ACHN (cell line): Measurements from ENCODE around the gene NRG3.
"Not testable (repeated sequence)": the region's sequence is repeated elsewhere in the genome, so short reads cannot be mapped to it uniquely, and the experiment has no call there.

ENCODE experiments used
- DNase-seq: peaks from one replicate; pipeline ENCODE4 v3.0.0-alpha.2; 2015
- in situ Hi-C: cut with HindIII; loops from 2 replicates; pipeline ENCODE4 v1.10.0; 2017; ENCODE audit warnings: low sequenced_read_pairs, low pct_ligation_motif_present, low pct_unique_long_range_greater_than_20kb

NRG3 gene

DNA sequence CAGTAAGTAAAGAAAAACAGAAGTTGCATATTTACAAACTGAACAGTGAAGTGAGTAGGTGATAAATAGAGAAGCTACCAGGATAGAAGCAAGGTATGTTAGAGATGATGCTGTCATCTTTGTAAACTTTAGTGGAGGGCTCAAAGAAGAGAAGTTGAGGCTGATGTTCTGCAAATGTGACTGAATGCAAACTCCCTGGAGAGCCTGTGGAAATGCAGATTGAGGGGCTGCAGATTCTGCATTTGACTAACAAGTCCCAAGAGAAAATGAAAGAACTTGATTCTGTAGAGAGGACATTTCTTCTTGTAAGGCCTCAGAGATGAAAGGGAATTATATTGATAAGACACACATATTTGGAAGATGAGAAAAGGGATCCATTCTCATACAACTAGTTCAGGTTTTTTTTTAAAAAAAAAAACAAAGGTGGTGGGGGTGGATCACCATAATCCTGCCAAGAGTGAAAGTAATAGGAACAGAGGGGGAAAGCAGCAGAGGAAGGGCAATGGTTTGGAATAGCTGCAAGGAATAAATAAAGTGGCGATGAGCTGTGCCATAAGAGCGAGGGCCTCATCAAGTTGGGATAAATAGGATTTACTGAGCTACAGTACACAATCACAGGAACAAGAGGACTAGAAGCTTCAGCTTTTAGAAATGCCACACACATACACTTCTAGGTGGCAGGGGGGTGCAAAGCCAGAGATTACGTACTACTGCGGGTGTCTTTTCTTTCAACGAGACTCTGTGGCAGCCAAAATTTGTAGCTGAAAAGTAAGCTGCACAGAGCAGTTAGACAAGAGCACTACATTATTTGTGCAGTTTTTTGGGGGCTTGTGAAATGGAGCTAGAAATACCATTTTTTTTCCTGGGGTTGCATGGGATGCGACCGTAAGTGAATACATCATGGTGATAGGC lies 778.5 kb downstream of the NRG3 start:
- in situ Hi-C loops = no loop called here

DNA sequence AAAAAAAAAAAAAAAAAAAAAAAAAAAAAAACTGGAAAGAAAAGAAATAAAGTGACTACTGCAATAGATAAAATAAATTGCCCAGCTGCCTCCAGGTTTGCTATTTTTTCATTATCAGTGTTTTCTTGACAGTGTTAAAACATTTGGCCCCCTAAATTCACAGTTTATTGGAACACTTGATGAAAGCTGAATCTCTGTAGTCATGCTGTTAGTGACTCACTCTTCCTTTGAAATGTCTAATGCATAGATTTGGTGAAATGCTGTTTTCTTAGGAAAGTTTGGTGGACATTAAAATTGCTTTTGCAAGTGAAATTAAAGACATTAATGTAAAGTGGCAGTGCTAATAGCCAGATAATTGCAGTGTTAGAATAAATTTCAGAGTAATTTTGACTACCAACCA lies 785.2 kb downstream of the NRG3 start:
- no peak for DNase-seq
- in situ Hi-C loops = no loop called here

More for the DNA sequence above, 778.5 kb downstream of the NRG3 start:
- DNase-seq = no peak

DNA sequence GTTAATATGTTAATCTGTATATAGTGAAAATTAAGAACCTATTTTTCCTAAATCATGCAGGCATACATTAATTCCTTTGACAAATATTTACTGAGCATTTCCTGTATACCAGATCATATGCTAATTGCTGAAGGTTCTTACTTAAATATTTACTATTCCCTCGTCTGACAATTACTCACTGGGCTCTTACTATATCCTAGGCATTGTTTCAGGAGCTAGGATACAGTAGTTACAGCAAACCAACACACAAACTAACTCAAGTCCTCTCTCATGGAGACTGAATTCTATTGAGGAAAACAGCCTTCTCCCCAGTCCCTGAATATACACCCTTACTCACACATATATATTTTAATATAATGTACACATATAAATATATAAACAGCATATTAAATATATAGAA lies 786.0 kb downstream of the NRG3 start:
- no peak for DNase-seq
- in situ Hi-C loops = no loop called here

DNA sequence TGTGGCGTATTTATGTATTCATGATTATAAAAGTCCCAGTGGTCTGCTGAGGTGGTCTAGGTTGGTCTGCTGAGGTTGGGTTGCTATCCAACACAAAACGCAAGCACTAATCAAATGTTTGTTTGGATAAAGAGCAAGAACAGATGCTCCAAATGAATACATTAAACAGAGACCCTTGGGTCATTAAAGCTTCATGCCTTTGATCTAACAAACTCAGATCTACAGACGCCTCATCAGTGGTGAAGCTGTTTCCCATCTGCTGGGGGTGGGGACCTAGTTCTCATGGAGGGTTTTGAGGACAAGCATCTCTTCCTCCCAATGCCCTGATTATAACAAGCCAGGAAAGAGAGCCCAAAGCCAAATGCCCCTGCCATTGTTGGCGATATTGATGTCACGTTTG lies 786.7 kb downstream of the NRG3 start:
- in situ Hi-C loops = no loop called here
- no peak for DNase-seq

DNA sequence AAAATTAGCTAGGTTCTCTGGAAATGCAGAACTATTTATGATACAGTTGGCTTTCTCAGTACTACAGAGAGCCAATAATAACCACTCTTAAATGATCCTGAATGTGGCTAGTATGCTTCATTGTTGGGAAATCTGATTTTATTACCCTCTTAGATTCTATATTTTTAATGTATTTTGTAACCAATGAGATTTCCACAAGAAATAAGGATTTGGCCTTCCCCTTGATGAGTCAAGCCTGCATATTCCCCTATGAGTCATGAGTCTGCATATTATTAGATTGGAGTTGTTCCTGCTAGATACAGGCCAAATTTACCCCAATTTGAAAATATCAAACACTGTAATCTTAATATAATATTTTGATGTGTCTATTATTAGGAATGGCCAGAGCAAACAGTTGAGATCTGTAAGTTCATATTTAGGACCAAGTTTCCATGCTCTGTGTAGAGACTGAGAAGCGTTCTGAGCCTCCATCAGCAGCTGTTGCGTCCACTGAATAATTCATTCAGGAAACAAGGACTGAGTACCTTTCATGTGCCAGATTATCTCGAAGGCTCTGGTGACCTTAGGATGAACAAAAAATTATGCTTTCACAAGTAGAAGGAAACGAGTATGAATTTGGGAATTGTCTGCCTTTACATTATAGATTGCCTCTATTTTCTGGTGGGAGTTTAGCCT lies 793.4 kb downstream of the NRG3 start:
- in situ Hi-C loops = no loop called here

DNA sequence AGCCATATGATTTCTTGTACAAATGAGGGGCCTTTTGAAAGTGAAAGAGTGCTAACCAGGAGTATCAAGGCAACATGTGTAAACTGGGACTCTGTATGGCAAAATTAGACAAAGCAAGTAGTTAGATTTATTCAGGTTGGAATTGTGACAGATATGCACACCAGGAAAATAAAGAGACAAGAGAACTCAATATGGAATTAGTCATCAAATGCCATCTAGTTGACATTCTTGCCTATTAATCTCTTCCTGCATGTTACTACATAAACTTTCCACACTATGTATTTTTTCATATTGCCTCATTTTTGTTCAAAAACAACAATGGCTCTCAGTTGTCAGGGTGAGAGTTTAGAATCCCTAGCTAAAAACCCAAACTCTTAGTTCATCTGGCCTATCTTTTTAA lies 799.0 kb downstream of the NRG3 start:
- no peak for DNase-seq
- in situ Hi-C loops = no loop called here

More for the DNA sequence above, 793.4 kb downstream of the NRG3 start:
- DNase-seq = no peak

DNA sequence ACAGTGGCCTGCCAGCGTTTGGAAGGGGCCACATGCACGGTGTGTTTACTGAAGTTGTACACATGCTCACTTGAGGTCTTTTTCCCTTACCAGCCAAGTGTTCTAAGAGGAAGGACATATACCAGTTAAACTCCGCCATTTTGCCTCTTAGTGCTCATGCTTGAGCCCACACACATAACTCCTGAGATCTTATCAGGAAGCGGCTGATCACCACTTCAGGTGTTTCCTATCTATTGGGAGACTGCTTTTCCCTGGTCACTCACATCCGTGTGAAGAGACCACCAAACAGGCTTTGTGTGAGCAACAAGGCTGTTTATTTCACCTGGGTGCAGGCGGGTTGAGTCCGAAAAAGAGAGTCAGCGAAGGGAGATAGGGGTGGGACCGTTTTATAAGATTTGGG lies 802.9 kb downstream of the NRG3 start:
- DNase-seq, in situ Hi-C loops: not testable (repeated sequence)

DNA sequence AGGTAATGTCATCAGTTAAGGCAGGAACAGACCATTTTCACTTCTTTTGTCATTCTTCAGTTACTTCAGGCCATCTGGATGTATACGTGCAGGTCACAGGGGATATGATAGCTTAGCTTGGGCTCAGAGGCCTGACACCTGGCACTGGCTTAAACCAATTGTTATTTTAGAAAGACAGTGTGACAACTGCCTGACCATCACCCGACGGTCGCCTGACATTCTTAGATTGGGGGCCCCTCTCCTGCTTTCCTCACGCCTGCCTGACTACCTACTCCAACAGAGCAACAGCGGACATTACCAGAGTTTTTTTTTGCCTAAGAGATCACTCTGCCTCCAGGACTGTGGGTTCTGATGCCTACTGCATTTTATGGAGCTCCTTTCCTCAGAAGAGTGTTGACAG lies 803.5 kb downstream of the NRG3 start:
- DNase-seq, in situ Hi-C loops: not testable (repeated sequence)

DNA sequence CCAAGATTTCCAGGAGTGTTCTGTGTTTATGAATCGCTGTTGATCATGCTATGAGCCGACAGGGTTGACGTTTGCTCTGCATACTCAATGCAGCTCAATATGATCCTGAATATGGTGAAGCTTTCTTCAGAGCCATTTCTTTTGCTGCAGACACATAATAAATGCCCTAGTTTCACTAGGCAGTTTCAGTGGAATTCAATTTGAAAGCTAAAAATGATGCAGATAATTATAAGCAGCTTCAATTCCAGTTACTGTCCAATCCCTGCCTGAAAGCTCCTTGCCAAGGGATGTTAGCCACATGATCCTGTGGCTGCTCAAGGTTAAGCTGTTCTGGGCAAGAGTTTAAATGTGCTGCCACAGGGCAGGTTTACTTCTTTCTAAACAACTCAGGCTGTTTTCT lies 805.6 kb downstream of the NRG3 start:
- no peak for DNase-seq
- in situ Hi-C loops = no loop called here

DNA sequence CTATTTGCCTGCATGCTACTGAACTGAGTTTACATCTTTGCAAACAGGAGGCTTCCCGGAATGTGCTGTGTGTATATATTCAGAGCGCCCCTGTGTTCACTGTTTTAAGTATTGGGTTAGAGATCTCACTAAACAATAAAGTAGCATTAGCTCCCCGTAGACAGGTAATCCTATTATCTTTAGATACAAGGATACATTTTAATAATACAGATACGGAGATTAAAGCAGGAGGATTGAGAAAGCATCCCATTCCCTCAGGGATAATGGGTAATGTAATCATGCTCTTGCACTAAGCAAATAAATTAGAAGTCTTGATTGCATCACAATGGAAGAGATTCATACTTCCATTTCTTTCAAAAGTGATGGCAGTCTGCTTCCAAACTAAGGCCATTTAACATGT lies 809.0 kb downstream of the NRG3 start:
- in situ Hi-C loops = no loop called here
- no peak for DNase-seq

DNA sequence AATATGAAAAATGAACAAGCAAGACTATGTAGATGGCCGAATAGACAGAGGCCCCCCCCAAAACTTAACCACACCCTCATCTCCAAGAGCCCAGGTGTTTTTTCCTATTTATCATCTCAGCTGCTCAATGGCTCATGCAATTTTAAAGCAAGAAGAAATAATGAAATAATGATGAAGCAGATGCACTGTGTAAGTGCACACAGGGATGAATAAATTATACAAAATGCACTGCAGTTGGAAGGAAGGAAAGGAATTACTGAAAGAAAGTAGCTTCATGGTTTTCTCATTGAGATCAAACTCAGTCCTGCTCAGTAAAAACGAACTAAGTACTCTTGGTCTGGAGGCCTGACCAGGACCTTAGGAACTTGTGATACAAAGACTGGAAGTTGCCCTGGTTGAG lies 810.1 kb downstream of the NRG3 start:
- in situ Hi-C loops = no loop called here
- DNase-seq = no peak

DNA sequence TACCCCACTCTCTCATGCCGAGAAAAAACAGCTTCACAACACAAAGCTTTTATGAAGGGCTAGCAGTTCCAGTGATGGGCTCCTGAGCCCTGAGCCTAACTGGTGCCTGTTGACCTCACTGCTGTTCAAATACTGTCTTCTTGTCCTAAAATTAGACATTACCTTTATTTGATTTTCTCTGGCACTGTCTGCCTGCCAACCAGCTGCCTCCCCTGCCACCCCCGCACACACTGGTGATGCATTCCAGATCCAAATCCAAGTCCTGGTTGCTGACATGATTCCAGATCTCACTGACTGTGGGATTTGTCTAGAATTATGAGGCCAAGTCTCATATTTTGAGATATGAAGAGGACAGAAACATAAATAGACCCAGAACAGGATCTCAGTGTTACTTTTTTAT lies 816.2 kb downstream of the NRG3 start:
- in situ Hi-C loops = no loop called here
- no peak for DNase-seq

DNA sequence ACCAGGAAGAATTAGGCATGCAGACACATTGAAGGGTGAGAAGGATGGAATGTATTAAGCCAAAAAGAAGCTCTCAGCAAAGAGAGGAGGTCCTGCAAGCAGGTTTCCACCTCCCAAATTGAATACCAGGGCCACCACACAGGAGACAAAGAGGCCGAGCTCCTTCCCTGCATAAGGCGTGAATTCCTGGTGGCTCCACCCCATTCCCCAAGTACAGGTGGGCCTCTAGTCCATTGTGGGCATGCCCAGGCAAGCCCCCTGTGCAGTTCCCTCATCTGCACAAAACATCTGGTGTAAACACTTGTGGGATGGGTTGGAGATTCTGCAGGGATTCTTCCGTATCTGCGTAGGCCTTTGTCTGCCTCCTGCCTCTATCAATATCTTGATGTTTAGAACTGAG lies 817.5 kb downstream of the NRG3 start:
- DNase-seq = no peak
- in situ Hi-C loops = no loop called here

DNA sequence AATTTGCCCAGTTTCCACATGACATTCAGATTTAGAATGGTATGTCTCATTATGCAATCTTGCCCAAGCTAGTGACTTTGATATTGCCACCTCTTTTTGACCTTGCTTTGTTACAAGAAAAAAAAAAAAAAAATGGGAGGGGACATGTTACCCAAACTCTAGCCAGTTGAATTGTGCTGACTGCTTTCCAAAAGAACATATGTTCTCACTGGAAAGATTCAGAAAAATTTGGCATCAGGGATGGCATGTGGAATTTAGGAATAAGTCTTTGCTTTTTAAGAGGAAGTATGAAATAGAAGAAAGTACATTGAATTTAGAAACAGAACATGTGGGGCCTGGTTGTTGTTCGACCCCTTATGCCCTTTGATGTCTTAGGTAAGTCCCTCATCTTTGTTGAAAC lies 846.8 kb downstream of the NRG3 start:
- in situ Hi-C loops = no loop called here
- DNase-seq = no peak

DNA sequence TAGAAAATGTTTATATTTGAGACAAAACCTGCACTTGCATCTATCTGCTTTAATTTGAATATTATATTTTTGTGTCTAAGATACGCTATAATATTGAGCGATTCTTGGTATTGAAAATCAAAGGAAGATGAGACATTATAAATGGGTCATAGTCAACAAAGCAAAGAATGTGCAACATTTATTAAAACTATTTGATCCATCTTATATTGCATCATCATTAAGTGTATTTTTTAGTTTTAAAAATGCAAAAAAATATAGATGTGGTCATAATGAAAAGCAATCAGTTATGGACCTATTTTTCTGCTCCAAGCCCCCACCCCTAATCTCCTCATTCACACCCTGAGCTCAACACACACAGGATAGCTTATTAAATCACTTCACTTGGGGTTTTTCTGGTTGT lies 847.3 kb downstream of the NRG3 start:
- in situ Hi-C loops = no loop called here
- DNase-seq = no peak

DNA sequence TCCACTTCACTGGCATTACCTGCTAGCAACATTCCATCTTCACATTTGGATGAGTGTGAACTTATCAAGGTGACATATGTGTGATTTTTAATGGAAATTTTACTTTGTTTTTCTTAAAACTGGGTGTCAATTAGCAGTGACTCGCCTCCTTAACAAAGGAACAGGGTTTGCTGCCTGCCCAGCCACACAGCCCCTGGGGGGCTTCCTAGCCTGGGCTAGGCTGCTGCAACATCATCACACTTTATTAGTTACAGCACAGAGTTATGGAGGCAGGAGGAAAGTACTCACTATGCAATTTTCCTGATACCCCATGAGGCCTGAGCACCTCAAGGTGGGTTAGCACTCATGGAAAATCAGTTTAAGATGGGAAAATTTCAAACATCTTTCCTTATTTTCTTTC lies 861.3 kb downstream of the NRG3 start:
- DNase-seq = no peak
- in situ Hi-C loops = no loop called here

DNA sequence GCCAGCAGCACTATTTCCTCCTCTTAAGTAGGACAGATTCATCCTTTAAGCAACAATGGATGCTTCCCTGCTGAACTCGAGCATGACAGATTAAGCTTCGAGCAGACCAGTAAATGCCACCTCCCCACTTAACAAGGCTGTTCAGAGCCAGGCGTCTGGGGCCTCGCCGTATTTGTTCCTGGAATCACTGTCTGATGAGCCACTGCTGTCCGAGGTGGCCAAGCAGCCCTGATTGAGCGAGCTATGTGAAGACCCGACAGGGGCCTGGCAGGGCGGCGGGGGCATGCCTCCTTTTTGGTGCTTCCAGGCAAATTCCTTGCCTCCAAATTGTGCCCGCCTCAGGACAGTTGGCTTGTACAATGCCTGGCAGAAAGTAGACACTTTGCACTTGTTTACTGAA lies 862.6 kb downstream of the NRG3 start:
- in situ Hi-C loops = no loop called here
- no peak for DNase-seq

DNA sequence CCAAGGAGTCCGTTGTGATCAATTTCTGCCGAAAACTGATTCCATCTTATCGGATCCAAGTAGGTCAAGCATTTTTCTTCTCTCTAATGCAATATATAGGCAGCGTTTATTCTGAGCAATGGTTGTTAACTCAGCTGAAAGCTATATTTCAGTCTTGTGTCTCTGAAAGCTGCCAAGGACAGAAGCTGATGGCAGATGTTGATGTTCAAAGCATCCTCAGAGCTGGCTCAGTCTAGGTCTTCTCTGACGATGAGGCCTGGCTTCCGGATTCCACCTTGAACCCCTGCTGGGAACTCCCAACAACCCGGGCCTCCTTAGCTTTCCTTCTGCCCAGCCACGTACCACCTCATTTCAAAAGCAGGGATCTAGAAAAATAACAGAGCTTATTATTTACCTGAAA lies 863.6 kb downstream of the NRG3 start:
- no peak for DNase-seq
- in situ Hi-C loops = no loop called here

DNA sequence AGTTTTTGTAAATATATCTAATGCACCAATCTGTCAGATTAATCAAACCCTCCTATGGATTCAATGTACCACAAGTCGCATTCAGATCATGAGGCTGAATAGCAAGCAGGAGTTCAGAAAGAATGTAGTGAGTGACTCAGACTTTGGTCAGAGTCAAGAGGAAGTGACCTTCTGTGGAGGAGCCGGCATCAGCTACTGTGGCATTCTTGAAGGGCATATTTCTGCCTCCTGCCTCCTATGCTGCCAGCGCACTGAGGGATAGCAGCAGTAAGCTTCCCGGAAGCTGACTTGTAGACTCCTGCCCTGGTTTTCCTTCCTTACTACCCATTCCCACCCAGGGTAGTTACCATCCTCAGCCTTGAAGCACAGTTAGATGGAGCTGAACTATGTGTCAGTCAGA lies 867.5 kb downstream of the NRG3 start:
- DNase-seq = peak; percentile 81
- in situ Hi-C loops = no loop called here

DNA sequence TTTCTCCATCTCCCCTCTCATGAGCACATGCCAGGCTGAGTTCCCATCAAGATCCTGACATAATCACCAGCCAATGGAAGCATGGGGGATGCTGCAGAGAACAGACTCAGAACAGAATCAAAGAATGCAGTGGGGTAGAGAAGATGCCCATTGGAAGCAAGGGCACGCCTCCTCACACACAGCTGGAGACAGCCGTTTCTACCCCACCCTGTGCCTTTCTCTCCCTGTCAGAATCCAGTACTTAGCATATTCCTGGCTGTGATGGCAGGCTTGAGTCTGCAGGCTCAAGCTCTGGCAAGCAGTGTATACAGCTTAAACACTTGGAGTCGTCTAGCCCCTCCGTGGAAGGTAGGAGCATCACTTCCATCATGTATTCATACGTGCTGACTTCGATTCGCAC lies 867.9 kb downstream of the NRG3 start:
- DNase-seq = no peak
- in situ Hi-C loops = no loop called here
